GM23338 (cell line): Measurements from ENCODE around the gene TRIM25. TPM values are rescaled to one million over a fixed set of nuclear protein-coding genes. Genes with fewer than 3 reads are reported as not detected.

Experiments used
- ATAC-seq: fragments of 200-7000 bp; cut with Tn5 transposase; 3 replicates; pipeline ENCODE4 v1.9.1; 2020
- DNase-seq: peaks from one replicate; pipeline ENCODE4 v3.0.0-alpha.2; 2015; ENCODE audit warnings: low spot score
- H2AFZ ChIP-seq: fragments of 200-600 bp; sonication (generic); 2 replicates; pipeline ENCODE4 v1.8.0; 2016; ENCODE audit warnings: antibody characterized with exemption, mild to moderate bottlenecking, moderate library complexity
- H3F3A ChIP-seq: fragments of 200-600 bp; sonication (generic); replicated peaks from 2 replicates; pipeline ENCODE4 v1.8.0; 2017; ENCODE audit warnings: antibody characterized with exemption, mixed run types, low read depth
- H3K27ac ChIP-seq: fragments of 200-600 bp; sonication (generic); 2 replicates; pipeline ENCODE4 v1.6.1; 2016; ENCODE audit warnings: low read depth
- H3K27me3 ChIP-seq: fragments of 200-600 bp; sonication (generic); 2 replicates; pipeline ENCODE4 v1.8.0; 2016; ENCODE audit warnings: mild to moderate bottlenecking, mixed run types, moderate library complexity; ENCODE audit not compliant: insufficient read depth
- H3K36me3 ChIP-seq: fragments of 200-600 bp; sonication (generic); 2 replicates; pipeline ENCODE4 v1.8.0; 2016; ENCODE audit warnings: mild to moderate bottlenecking; ENCODE audit not compliant: insufficient read depth
- H3K4me1 ChIP-seq: fragments of 200-600 bp; sonication (generic); 2 replicates; pipeline ENCODE4 v1.8.0; 2016; ENCODE audit warnings: mild to moderate bottlenecking, moderate library complexity; ENCODE audit not compliant: insufficient read depth
- H3K4me2 ChIP-seq: fragments of 200-600 bp; sonication (generic); 2 replicates; pipeline ENCODE4 v1.7.1; 2017; ENCODE audit warnings: mixed run types
- H3K4me3 ChIP-seq: fragments of 200-600 bp; sonication (generic); 2 replicates; pipeline ENCODE4 v1.6.1; 2016; ENCODE audit warnings: mixed run types
- H3K79me2 ChIP-seq: fragments of 200-600 bp; sonication (generic); replicated peaks from 2 replicates; pipeline ENCODE4 v1.8.0; 2017; ENCODE audit warnings: mild to moderate bottlenecking; ENCODE audit not compliant: insufficient read depth
- H3K9me2 ChIP-seq: fragments of 200-600 bp; sonication (generic); 2 replicates; pipeline ENCODE4 v1.8.0; 2017; ENCODE audit not compliant: insufficient read depth
- H4K20me1 ChIP-seq: fragments of 200-600 bp; sonication (generic); replicated peaks from 2 replicates; pipeline ENCODE4 v1.8.0; 2017; ENCODE audit warnings: mild to moderate bottlenecking; ENCODE audit not compliant: insufficient read depth
- H3K27ac Mint-ChIP-seq: 2 replicates; pipeline ENCODE4 v1.8.0; 2020; ENCODE audit warnings: inconsistent platforms, mild to moderate bottlenecking, moderate library complexity, mixed read lengths
- H3K27me3 Mint-ChIP-seq: 3 replicates; pipeline ENCODE4 v1.8.0; 2022; ENCODE audit warnings: low read depth, mild to moderate bottlenecking, moderate library complexity, mixed read lengths, inconsistent platforms; ENCODE audit not compliant: insufficient read depth, poor library complexity
- H3K36me3 Mint-ChIP-seq: 3 replicates; pipeline ENCODE4 v1.8.0; 2021; ENCODE audit warnings: low read depth, mild to moderate bottlenecking, inconsistent platforms, moderate library complexity, mixed read lengths
- H3K4me1 Mint-ChIP-seq: 3 replicates; pipeline ENCODE4 v1.8.0; 2020; ENCODE audit warnings: mild to moderate bottlenecking, inconsistent platforms, mixed read lengths
- H3K4me3 Mint-ChIP-seq: 3 replicates; pipeline ENCODE4 v1.8.0; 2021; ENCODE audit warnings: moderate library complexity, mild to moderate bottlenecking, inconsistent platforms, mixed read lengths
- H3K9me3 Mint-ChIP-seq: 3 replicates; pipeline ENCODE4 v1.8.0; 2020; ENCODE audit warnings: moderate library complexity, mild to moderate bottlenecking, inconsistent platforms, mixed read lengths
- JUNB ChIP-seq: IDR thresholded peaks from one replicate; pipeline ENCODE4 v1.6.1; 2016; ENCODE audit warnings: antibody characterized with exemption; ENCODE audit not compliant: unreplicated experiment
- POLR2AphosphoS5 ChIP-seq: IDR thresholded peaks from 2 replicates; pipeline ENCODE4 v1.6.1; 2016; ENCODE audit warnings: antibody characterized with exemption, low read depth
- STAT1 ChIP-seq: IDR thresholded peaks from one replicate; pipeline ENCODE4 v1.6.1; 2016; ENCODE audit warnings: antibody characterized with exemption; ENCODE audit not compliant: unreplicated experiment
- ZNF114 ChIP-seq: fragments of 250-450 bp; sonication (Bioruptor Pico); IDR thresholded peaks from 2 replicates; pipeline ENCODE4 v1.5.0; 2020; ENCODE audit warnings: mild to moderate bottlenecking, moderate library complexity
- polyA plus RNA-seq: library from polyadenylated mRNA; unstranded; fragments of >200 nt; fragmentation: Nextera tagmentation; extraction: Ambion mirVana; gene quantifications from 2 replicates; pipeline ENCODE4 v1.2.1, GENCODE V29; 2016
- total RNA-seq: library from RNA; depleted of rRNA; stranded (reverse); fragments of >200 nt; shearing (Covaris generic); gene quantifications from 2 replicates; pipeline ENCODE4 v1.2.3, GENCODE V29; 2014
- TF ChIP-seq, protein P1 (sequence below): fragments of 250-450 bp; sonication (Bioruptor Pico); IDR thresholded peaks from 2 replicates; pipeline ENCODE4 v1.5.0; 2020; ENCODE audit warnings: mild to moderate bottlenecking, moderate library complexity
- TF ChIP-seq, protein P2 (sequence below), 2 experiments: fragments of 200-600 bp in 1 of 2; sonication (generic) in 1 of 2; conservative IDR thresholded peaks; 2 replicates each; pipeline versions ENCODE4 v1.5.1 to v1.6.1; 2016 to 2017; ENCODE audit warnings: antibody characterized with exemption in 2 of 2, low read depth in 2 of 2, mild to moderate bottlenecking in 2 of 2, moderate library complexity in 1 of 2
- TF ChIP-seq, protein P3 (sequence below): IDR thresholded peaks from 2 replicates; pipeline ENCODE4 v1.6.1; 2016; ENCODE audit warnings: antibody characterized with exemption

Gene TRIM25
- total and polyA plus RNA-seq, 2 experiments from 2014 or later, result 19.6 to 36.2 TPM

DNA sequence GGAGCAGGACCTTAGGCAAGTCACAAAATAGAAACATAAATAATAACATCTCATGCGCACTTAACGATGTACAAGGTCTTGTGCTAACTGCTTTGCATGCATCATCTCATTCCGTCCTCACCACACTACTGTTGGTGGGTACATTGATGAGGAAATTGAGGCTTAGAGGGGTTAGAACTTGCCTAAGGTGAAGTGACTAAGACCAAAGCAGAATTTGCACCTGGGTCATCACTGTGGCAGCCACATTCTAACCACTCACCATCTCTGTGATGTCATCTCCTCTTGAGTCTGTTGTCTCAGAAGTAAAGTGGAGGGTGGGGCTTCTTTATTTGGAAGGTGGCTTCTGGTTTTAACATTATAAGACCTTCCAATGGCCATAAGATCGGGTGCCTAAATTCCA is 20.4 kb upstream of the TRIM25 start (continued):
- TF ChIP-seq, protein P1, sequence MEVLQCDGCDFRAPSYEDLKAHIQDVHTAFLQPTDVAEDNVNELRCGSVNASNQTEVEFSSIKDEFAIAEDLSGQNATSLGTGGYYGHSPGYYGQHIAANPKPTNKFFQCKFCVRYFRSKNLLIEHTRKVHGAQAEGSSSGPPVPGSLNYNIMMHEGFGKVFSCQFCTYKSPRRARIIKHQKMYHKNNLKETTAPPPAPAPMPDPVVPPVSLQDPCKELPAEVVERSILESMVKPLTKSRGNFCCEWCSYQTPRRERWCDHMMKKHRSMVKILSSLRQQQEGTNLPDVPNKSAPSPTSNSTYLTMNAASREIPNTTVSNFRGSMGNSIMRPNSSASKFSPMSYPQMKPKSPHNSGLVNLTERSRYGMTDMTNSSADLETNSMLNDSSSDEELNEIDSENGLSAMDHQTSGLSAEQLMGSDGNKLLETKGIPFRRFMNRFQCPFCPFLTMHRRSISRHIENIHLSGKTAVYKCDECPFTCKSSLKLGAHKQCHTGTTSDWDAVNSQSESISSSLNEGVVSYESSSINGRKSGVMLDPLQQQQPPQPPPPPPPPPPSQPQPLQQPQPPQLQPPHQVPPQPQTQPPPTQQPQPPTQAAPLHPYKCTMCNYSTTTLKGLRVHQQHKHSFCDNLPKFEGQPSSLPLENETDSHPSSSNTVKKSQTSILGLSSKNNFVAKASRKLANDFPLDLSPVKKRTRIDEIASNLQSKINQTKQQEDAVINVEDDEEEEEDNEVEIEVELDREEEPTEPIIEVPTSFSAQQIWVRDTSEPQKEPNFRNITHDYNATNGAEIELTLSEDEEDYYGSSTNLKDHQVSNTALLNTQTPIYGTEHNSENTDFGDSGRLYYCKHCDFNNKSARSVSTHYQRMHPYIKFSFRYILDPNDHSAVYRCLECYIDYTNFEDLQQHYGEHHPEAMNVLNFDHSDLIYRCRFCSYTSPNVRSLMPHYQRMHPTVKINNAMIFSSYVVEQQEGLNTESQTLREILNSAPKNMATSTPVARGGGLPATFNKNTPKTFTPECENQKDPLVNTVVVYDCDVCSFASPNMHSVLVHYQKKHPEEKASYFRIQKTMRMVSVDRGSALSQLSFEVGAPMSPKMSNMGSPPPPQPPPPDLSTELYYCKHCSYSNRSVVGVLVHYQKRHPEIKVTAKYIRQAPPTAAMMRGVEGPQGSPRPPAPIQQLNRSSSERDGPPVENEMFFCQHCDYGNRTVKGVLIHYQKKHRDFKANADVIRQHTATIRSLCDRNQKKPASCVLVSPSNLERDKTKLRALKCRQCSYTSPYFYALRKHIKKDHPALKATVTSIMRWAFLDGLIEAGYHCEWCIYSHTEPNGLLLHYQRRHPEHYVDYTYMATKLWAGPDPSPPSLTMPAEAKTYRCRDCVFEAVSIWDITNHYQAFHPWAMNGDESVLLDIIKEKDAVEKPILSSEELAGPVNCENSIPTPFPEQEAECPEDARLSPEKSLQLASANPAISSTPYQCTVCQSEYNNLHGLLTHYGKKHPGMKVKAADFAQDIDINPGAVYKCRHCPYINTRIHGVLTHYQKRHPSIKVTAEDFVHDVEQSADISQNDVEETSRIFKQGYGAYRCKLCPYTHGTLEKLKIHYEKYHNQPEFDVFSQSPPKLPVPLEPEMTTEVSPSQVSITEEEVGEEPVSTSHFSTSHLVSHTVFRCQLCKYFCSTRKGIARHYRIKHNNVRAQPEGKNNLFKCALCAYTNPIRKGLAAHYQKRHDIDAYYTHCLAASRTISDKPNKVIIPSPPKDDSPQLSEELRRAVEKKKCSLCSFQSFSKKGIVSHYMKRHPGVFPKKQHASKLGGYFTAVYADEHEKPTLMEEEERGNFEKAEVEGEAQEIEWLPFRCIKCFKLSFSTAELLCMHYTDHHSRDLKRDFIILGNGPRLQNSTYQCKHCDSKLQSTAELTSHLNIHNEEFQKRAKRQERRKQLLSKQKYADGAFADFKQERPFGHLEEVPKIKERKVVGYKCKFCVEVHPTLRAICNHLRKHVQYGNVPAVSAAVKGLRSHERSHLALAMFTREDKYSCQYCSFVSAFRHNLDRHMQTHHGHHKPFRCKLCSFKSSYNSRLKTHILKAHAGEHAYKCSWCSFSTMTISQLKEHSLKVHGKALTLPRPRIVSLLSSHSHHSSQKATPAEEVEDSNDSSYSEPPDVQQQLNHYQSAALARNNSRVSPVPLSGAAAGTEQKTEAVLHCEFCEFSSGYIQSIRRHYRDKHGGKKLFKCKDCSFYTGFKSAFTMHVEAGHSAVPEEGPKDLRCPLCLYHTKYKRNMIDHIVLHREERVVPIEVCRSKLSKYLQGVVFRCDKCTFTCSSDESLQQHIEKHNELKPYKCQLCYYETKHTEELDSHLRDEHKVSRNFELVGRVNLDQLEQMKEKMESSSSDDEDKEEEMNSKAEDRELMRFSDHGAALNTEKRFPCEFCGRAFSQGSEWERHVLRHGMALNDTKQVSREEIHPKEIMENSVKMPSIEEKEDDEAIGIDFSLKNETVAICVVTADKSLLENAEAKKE, result no peak
- no peak for TF ChIP-seq JUNB
- no peak for TF ChIP-seq ZNF114

DNA sequence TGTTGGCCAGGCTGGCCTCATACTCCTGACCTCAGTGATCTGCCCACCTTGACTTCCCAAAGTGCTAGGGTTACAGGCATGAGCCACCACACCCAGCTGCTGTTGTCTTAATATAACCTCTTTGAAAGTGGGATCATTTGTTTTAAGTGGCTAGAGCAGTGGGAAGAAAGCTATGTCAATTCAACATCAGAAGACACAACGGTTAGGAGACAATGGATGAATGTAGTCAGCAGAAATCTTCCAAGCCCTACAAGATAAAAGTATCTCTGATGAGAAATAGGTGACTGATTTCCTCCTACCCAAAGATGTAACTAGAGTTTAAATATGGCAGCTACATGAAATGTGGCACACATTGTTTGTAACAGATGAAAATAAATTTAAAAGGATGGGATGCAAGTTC is 20.0 kb upstream of the TRIM25 start:
- Histone ChIP-seq H3F3A (no peaks in the 10 kb centered on the region), H2AFZ (no peak overlapping the region), H3K9me2 (no peaks in the 10 kb centered on the region), H3K36me3 (peaks cover 14% of the 10 kb centered on the region), H3K27ac (no peak overlapping the region), H3K4me3 (no peak overlapping the region), H3K4me1 (no peaks in the 10 kb centered on the region), H3K79me2 (no peaks in the 10 kb centered on the region), H4K20me1 (no peaks in the 10 kb centered on the region), H3K4me2 (no peak overlapping the region), H3K27me3 (no peaks in the 10 kb centered on the region)
- Mint-ChIP-seq H3K4me1 (no peaks in the 10 kb centered on the region), H3K27me3 (peaks cover 2% of the 10 kb centered on the region), H3K9me3 (peaks cover 51% of the 10 kb centered on the region), H3K27ac (no peak overlapping the region), H3K4me3 (no peak overlapping the region), H3K36me3 (peaks cover 92% of the 10 kb centered on the region)
- no peak for DNase-seq
- no peak for ATAC-seq
- TF ChIP-seq STAT1 (no peak), JUNB (no peak), POLR2AphosphoS5 (no peak), ZNF114 (no peak)
- TF ChIP-seq, protein P1, result no peak
- TF ChIP-seq, protein P2, sequence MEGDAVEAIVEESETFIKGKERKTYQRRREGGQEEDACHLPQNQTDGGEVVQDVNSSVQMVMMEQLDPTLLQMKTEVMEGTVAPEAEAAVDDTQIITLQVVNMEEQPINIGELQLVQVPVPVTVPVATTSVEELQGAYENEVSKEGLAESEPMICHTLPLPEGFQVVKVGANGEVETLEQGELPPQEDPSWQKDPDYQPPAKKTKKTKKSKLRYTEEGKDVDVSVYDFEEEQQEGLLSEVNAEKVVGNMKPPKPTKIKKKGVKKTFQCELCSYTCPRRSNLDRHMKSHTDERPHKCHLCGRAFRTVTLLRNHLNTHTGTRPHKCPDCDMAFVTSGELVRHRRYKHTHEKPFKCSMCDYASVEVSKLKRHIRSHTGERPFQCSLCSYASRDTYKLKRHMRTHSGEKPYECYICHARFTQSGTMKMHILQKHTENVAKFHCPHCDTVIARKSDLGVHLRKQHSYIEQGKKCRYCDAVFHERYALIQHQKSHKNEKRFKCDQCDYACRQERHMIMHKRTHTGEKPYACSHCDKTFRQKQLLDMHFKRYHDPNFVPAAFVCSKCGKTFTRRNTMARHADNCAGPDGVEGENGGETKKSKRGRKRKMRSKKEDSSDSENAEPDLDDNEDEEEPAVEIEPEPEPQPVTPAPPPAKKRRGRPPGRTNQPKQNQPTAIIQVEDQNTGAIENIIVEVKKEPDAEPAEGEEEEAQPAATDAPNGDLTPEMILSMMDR (conservative IDR thresholded peaks at IDR 0.05; ENCODE audit: low read depth in 2 of 2), result no peak
- TF ChIP-seq, protein P3, sequence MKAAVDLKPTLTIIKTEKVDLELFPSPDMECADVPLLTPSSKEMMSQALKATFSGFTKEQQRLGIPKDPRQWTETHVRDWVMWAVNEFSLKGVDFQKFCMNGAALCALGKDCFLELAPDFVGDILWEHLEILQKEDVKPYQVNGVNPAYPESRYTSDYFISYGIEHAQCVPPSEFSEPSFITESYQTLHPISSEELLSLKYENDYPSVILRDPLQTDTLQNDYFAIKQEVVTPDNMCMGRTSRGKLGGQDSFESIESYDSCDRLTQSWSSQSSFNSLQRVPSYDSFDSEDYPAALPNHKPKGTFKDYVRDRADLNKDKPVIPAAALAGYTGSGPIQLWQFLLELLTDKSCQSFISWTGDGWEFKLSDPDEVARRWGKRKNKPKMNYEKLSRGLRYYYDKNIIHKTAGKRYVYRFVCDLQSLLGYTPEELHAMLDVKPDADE, result no peak
